Thyroid gland (tissue), 4 donors: ENCODE results near the gene RCC2. TPM values are rescaled to one million over a fixed set of nuclear protein-coding genes. Genes with fewer than 3 reads are reported as not detected.

Experiments
- DNase-seq, 2 donors: peaks; one replicate each; pipeline ENCODE4 v3.0.0-alpha.2; 2019
- H3K27ac ChIP-seq, 3 donors: fragments of 200-600 bp; sonication (generic); 1 replicate in 2 of 3; 2 replicates in 1 of 3; pipeline ENCODE4 v1.5.1; 2016 to 2019; ENCODE audit warnings: mild to moderate bottlenecking in 1 of 3, moderate library complexity in 1 of 3
- H3K27me3 ChIP-seq: fragments of 200-600 bp; sonication (generic); one replicate; pipeline ENCODE4 v1.5.1; 2019
- H3K36me3 ChIP-seq, 2 donors: fragments of 200-600 bp; sonication (generic); one replicate each; pipeline ENCODE4 v1.5.1; 2016 to 2019
- H3K4me1 ChIP-seq, 2 donors: fragments of 200-600 bp; sonication (generic); one replicate each; pipeline ENCODE4 v1.5.1; 2017 to 2019
- H3K4me3 ChIP-seq, 3 donors: fragments of 200-600 bp; sonication (generic); replicated peaks in 1 of 3; 1 replicate in 2 of 3; 2 replicates in 1 of 3; pipeline ENCODE4 v1.5.1; 2016; ENCODE audit warnings: mild to moderate bottlenecking in 1 of 3
- H3K9me3 ChIP-seq: fragments of 200-600 bp; sonication (generic); one replicate; pipeline ENCODE4 v1.5.1; 2017
- POLR2A ChIP-seq, 2 donors: fragments of 450-650 bp; IDR thresholded peaks; one replicate each; pipeline ENCODE4 v1.6.1; 2017; ENCODE audit warnings: antibody characterized with exemption in 2 of 2, mild to moderate bottlenecking in 2 of 2, moderate library complexity in 1 of 2
- WGBS, 2 donors: methylation state at CpG; one replicate each; pipeline ENCODE4 v1.1.5; 2017; 5-methylcytosine and 5-hydroxymethylcytosine counted together
- intact Hi-C: fragments of 100-400 bp; cut with DNase I; formaldehyde crosslinking; loops from one replicate; pipeline ENCODE4 v1.15.1; 2023
- total RNA-seq, 4 donors: library from RNA; depleted of rRNA; stranded (reverse); fragments of >200 nt; gene quantifications; one replicate each; pipeline ENCODE4 v1.2.3, GENCODE V29; 2016
- TF ChIP-seq, protein P1 (sequence below), 6 experiments: fragments of 200-600 bp in 3 of 6; fragments of 450-650 bp in 3 of 6; sonication (generic) in 3 of 6; IDR thresholded peaks; one replicate each; pipeline ENCODE4 v1.5.1; 2016 to 2019; ENCODE audit warnings: antibody characterized with exemption in 6 of 6, mild to moderate bottlenecking in 2 of 6, inconsistent platforms in 1 of 6, moderate library complexity in 1 of 6

The RCC2 gene
- total RNA-seq, 4 donors from 2014 or later: 20.3 to 35.1 (median 27.7) TPM

DNA sequence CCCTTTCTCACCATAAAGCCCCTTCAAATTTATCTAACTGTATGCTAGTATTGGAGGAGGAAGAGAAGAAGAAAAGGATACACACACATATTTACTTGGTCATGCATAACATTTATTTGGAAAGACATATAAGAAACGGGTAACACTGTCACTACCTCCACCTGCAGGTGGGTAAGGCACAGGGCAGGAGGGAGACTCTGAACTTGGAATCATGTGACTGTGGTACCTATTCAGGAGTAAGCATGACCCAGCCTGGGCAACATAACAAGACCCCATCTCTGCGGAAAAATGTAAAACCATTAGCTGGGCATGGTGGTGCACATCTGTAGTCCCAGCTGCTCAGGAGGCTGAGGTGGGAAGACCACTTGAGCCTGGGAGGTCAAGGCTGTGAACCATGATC lies 68.9 kb downstream of the RCC2 start:
- Histone ChIP-seq H3K9me3 (no peaks in the 10 kb centered on the region), H3K4me3 (no peak overlapping the region), H3K4me1 (no peaks in the 10 kb centered on the region), H3K36me3 (no peaks in the 10 kb centered on the region), H3K27me3 (no peaks in the 10 kb centered on the region), H3K27ac (no peak overlapping the region)
- WGBS, 2 donors: 31 to 54% methylated on average over 2 of the region's 2 CpGs
- TF ChIP-seq POLR2A (IDR thresholded peaks at IDR 0.05): no peak
- TF ChIP-seq, protein P1, sequence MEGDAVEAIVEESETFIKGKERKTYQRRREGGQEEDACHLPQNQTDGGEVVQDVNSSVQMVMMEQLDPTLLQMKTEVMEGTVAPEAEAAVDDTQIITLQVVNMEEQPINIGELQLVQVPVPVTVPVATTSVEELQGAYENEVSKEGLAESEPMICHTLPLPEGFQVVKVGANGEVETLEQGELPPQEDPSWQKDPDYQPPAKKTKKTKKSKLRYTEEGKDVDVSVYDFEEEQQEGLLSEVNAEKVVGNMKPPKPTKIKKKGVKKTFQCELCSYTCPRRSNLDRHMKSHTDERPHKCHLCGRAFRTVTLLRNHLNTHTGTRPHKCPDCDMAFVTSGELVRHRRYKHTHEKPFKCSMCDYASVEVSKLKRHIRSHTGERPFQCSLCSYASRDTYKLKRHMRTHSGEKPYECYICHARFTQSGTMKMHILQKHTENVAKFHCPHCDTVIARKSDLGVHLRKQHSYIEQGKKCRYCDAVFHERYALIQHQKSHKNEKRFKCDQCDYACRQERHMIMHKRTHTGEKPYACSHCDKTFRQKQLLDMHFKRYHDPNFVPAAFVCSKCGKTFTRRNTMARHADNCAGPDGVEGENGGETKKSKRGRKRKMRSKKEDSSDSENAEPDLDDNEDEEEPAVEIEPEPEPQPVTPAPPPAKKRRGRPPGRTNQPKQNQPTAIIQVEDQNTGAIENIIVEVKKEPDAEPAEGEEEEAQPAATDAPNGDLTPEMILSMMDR (IDR thresholded peaks at IDR 0.05): peak in 1 of 6 experiments; percentile 12
- DNase-seq: no peak
- intact Hi-C loops: no loop called here

DNA sequence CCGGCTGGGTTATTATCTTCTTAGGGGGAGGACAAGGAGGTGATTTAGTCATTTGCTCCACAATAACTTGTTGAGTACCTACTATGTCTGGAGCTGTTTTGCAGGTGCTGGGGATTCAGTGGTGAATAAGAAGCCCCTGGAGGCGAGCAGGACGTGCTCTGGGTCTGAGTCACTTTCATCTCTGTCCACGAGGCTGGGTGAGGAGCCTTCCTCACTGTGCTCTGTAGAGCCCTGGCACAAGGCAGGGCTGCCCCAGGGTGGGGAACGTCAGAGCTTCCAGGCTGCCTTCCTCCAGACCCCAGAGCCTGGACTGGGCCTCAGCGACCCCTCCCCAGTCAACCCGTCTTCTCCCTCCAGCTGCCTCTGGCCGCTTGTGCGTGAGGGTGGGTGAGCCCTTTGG lies 70.0 kb downstream of the RCC2 start:
- no peaks in the 10 kb centered on the region for H3K9me3 ChIP-seq
- DNase-seq: no peak
- TF ChIP-seq, protein P1 (IDR thresholded peaks at IDR 0.05): no peak
- no peak for TF ChIP-seq POLR2A (IDR thresholded peaks at IDR 0.05)
- intact Hi-C loops: no loop called here
- H3K4me1 ChIP-seq: no peaks in the 10 kb centered on the region
- no peaks in the 10 kb centered on the region for H3K27me3 ChIP-seq
- H3K4me3 ChIP-seq: no peak overlapping the region
- H3K27ac ChIP-seq: no peak overlapping the region
- 70% methylated on average over 9 of the region's 9 CpGs for WGBS, 2 donors
- no peaks in the 10 kb centered on the region for H3K36me3 ChIP-seq

DNA sequence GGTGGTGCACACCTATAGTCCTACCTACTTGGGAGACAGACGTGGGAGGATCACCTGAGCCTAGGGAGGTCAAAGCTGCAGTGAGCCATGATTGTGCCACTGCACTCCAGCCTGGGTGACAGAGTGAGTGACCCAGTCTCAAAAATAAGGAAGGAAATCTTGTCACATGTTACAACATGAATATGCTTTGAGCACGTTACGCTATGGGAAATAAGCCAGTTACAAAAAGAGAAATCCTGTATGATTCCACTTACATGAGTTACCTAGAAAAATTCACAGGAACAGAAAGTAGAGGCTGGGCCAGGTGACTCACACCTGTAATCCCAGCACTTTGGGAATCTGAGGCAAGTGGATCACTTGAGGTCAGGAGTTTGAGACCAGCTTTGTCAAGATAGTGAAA lies 74.2 kb downstream of the RCC2 start:
- Histone ChIP-seq H3K27me3 (no peaks in the 10 kb centered on the region), H3K9me3 (no peaks in the 10 kb centered on the region), H3K4me3 (no peak overlapping the region), H3K4me1 (no peaks in the 10 kb centered on the region), H3K27ac (no peak overlapping the region), H3K36me3 (no peaks in the 10 kb centered on the region)
- WGBS, 2 donors: 74 to 89% methylated on average over 3 of the region's 3 CpGs
- DNase-seq: no peak
- intact Hi-C loops: no loop called here
- TF ChIP-seq POLR2A (IDR thresholded peaks at IDR 0.05): no peak
- TF ChIP-seq, protein P1 (IDR thresholded peaks at IDR 0.05): no peak

DNA sequence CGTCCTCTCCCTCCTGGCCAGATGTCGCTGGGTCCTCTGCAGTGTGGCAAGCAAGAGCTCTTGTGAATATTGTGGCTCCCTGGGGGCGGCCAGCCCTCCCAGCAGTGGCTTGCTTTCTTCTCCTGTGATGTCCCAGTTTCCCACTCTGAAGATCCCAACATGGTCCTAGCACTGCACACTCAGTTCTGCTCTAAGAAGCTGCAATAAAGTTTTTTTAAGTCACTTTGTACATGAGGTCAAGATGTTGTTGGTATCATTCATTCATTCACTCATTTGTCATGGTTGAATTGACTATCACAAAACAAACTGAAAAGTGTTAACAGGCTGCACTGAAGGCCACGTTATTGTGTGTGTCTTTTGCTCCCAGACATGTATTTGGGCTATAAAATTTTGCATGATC lies 75.7 kb downstream of the RCC2 start:
- Histone ChIP-seq H3K9me3 (no peaks in the 10 kb centered on the region), H3K27ac (no peak overlapping the region), H3K4me3 (no peak overlapping the region), H3K36me3 (no peaks in the 10 kb centered on the region), H3K4me1 (no peaks in the 10 kb centered on the region), H3K27me3 (no peaks in the 10 kb centered on the region)
- WGBS, 2 donors: 71 to 79% methylated on average over 4 of the region's 4 CpGs
- TF ChIP-seq POLR2A (IDR thresholded peaks at IDR 0.05): no peak
- TF ChIP-seq, protein P1 (IDR thresholded peaks at IDR 0.05): no peak
- DNase-seq: no peak
- intact Hi-C loops: no loop called here

DNA sequence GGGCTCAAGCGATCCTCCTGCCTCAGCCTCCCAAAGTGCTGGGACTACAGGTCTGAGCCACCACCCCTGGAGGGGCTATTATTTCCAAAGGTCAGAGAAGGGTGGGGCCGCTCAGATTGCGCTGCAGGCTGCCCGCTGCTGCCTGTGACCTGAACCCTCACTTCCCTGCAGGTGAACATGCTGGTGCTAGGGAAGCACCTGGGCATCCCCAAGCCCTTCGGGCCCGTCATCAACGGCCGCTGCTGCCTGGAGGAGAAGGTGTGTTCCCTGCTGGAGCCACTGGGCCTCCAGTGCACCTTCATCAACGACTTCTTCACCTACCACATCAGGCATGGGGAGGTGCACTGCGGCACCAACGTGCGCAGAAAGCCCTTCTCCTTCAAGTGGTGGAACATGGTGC lies 76.1 kb downstream of the RCC2 start:
- no peaks in the 10 kb centered on the region for H3K27me3 ChIP-seq
- no peaks in the 10 kb centered on the region for H3K9me3 ChIP-seq
- WGBS, 2 donors: 79 to 87% methylated on average over 7 to 12 of the region's 12 CpGs
- H3K4me1 ChIP-seq: no peaks in the 10 kb centered on the region
- no peak for DNase-seq
- TF ChIP-seq, protein P1 (IDR thresholded peaks at IDR 0.05): no peak
- TF ChIP-seq POLR2A (IDR thresholded peaks at IDR 0.05): no peak
- H3K4me3 ChIP-seq: no peak overlapping the region
- intact Hi-C loops: no loop called here
- H3K36me3 ChIP-seq: no peaks in the 10 kb centered on the region
- H3K27ac ChIP-seq: no peak overlapping the region
